Stimulated activated CD8-positive, alpha-beta memory T cell treated with anti-CD3 and anti-CD28 coated beads, Interleukin-12 subunit alpha, Interleukin-12 subunit beta, amount 100 ng/mL, for 24 hours (primary cell): Measurements from ENCODE around the gene SFRP5.

ENCODE experiments used
- DNase-seq: peaks from one replicate; pipeline ENCODE4 v3.0.0-alpha.2; 2020; ENCODE audit errors: extremely low read depth

The SFRP5 gene

DNA sequence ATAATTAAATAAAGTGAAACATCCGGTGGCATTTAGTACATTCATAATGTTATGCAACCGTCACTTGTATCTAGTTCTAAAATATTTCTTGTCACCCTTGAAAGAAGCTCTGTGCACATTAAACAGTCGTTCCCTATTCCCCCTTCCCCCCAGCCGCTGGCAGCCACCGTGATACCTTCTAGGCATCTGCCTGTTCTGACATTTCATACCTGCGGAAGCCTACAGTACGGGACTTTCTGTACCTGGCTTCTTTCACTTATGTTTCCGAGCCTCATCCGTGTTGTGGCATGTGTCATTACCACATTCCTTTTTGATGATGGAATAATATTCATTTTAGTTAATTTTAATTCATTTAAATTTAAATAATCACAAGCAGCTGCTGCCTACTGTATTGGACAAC is 13.9 kb upstream of the SFRP5 start:
- no peak for DNase-seq

DNA sequence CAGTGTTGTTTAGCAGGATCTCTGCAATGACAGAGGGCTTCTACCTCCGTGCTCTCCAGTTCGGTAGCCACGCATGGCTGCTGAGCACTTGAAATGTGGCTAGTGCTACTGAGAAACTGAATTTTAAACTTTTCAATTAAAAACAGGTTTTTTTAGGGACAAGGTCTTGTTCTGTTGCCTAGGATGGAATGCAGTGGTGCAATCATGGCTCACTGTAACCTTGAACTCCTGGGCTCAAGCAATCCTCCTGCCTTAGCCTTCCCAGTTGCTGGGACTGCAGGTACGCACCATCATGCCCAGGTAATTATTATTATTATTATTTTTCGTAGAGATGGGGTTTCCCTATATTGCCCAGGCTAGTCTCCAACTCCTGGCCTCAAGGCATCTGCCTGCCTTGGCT is 13.4 kb upstream of the SFRP5 start:
- DNase-seq: no peak

DNA sequence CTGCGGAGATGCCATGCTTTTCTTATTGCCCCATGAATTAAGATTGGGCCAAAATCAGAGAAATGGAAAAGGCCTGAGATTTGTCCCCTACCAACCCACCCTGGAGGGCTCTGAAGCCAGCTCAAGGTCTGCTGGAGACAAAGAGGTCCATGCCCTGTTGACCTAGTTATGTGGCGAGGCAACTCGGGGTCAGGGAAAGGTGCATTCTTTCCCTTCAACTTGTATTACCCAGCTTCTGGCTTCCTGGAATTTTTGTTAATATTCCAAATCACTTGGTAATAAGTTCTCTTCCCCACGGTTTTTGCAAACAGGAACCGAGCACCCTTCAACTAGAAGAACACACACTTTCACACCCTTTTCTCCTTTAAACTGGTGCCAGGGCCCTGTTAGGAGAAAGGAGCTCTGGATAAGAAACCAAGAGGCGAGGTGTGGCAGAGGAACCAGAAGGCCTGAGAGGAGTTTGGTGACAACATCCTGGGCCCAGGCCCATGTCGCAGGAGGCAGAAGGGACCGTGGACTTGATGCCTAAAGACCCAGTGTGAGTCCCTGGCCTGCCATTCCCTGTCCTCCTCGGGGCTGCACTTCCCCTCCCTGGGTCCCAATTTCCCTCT is 12.5 kb upstream of the SFRP5 start:
- DNase-seq: no peak

DNA sequence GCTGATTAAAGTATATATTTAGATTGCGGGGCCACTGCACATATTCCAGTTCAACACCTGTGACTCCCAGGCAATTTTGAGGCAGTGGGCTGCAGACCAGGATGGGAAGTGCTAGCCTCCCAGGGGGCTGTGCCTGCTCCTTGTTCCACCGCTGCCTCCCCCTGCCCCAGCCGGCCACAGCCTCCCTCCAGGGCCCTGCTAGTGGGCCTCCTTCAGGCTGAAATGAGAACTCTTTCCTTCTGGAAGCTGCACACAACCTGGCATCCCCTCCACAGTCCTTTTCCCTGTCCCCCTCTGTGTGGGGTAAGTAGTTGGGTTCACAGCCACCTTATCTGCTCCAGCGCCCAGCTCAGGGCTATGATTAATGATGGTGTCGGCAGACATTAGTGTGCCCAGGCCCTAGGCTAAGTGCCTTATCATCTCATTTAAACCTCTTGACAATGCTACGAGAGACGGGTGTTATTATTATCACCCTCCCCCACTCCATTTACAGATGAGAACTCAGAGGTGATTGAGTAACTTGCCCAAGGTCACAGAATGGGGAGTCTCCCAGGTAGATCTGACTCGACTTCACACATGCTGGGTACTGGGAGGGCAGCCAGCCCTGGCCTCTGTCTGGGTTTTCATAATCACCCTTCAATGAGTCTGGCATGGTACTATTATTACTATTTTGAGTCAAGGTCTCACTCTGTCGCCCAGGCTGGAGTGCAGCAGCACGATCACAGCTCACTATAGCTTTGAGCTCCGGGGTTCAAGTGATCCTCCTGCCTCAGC is 10.8 kb upstream of the SFRP5 start:
- no peak for DNase-seq

DNA sequence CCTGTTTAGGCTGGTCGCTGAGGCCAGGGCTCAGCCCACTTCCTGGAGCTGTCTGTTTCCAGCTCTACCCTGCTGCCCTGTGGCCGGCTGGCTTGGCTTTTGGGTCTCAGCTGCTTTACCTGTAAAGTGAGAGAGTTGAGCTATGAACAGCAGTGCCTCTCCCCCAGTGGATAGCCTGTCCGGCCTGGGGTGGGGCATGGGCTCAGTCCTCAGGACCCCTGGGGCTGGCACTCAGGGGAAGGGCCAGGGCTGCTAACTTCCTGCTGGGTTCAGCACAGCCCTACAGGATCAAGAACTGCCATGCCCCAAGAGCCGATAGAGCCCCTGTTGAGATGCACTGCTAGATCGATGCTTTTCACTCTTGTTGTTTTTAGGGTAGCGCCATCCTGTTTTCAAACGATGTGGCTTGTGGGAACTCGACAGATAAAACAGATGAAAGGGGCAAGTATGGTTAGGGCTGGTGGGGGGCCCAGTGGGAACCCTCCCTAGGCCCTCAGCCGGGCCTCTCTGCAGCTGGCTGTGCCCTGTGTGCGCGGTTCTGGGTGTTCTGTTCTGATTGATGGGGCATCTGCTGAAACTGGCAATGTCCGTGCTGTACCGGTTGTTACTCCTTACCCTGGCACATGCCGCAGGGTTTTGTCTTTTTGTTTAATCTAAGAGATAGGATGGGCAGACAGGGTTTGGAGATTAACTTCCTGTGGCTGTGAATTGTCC is 10.0 kb upstream of the SFRP5 start:
- DNase-seq: no peak

DNA sequence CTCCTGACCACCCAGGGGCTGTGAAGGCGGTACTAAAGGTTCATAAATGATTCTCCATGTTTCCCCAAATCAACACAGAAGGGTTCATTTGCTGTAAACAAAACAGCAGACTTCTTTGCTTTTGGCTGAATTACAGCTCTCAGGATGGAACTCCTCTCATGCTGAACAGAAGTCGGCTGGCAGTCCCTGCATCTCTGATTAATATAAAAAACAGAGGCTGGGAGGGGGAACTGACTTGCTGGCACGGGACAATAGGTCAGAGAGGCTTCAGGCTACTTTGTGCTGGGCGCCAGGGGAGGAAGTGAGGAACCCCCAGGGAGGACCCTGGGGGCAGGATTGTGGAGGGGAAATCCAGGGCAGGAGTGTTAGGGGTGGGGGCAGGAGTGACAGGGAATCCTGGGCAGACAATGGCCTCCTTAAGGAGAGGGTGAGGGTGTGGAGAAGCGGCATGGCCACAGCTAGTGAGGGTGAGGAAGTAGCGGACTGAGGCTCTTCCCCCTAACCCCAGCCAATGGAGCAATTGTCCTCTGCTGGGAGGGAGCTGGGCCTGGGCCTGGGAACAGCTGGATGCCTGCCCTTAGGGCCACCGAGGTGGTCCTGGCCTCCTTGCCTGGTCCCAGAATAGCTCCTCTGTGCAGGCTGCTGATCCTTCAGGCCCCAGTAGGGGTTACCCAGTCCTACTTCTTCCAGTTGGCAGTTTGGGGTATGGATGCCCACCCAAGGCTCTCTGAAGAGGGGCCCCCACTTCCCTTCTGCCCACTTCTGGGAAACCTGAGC is 9.2 kb upstream of the SFRP5 start:
- DNase-seq: no peak

DNA sequence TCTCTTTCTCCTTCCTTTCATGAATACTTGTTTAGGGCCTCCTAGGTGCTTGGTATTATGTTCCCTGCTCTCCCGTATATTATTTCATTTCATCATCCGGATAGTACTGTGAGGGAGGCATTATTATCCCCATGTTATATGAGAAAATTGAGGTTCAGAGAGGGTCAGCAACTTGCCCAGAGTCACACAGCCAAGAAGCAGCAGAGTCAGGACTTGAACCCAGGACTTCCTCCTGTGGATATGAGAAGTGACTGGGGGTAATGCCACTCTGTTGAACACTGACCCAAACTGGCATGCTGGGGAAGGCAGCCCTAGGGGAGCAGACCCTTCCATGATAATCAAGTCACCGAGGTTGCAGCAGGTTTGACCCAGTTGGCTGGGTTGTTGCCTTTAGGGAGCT is 8.2 kb upstream of the SFRP5 start:
- no peak for DNase-seq

DNA sequence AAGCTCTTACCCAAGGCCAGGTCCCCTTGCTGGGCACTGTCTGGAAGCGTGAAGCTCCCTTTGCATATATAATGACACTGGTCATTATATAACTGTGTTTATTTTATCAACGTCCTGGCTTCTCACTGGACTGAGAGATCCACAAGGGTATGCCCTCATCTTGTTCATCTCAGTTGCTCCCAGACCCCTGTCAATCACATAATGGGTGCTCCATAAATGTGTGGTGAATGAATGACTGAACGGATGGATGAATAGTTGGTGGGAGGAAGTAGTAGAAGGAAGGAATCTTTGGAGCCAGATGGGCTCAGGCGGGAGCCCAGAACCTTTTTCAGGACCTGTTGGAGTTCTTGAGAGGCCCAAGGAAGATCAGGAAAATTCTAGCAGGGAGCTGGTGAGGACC is 7.7 kb upstream of the SFRP5 start:
- DNase-seq: no peak

DNA sequence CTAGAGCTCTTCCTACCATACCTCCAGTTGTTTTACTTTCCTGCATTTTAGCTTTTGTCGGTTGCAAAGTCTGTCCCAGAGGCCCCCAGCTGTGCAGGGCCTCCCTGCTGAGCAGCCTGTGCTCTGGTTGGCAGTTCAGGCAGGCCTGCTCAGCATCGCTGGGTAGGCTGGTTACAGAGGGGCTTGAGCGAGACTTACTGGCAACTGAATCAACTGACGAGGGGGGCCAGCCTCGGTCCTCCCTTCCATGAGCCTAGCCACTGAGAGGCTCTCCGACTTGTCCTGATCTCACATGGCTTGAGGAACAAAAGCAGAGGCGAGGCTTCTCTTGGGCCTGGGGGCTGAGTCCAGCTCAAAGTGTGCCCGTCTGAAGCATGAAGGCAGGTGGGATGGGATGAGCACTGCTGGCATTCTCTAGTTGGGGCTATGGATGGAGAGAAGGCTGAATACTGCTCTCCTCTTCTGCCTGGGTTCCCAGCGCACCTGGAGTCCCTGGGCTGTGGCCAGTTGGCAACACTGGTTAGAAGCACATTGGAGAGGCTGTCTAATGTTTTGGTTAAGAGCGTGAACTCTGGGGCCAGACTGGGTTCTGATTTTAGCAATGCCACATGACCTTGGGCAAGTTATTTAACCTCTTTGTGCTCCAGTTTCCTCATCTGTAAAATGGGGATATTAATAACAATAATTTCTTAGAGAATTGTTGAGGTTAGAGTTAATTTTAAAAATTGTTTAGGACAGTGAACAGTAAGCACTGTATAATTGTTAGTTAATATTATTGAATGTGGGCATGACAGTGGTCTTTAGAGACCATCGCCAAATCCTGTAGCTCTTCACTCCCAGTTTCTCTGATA is 6.9 kb upstream of the SFRP5 start:
- DNase-seq: no peak

DNA sequence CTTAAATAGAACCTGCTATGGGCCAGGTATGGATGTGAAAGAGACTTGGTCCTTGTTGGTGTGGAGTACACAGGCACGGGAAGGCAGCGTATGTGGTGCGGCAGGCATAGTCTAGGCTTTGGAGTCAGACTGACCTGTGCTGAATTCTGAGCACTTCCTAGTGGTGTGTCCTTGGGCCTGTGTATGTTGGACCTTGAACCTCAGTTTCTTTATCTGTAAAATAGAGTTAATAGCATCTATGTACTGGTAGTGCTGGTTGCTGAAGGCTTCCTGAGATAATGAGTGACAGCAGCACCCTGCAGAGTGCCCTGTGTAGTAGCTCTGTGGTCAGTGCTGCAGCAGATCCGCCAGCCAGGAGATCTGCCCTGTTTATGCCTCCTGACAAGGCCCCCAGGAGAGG is 5.3 kb upstream of the SFRP5 start:
- no peak for DNase-seq

DNA sequence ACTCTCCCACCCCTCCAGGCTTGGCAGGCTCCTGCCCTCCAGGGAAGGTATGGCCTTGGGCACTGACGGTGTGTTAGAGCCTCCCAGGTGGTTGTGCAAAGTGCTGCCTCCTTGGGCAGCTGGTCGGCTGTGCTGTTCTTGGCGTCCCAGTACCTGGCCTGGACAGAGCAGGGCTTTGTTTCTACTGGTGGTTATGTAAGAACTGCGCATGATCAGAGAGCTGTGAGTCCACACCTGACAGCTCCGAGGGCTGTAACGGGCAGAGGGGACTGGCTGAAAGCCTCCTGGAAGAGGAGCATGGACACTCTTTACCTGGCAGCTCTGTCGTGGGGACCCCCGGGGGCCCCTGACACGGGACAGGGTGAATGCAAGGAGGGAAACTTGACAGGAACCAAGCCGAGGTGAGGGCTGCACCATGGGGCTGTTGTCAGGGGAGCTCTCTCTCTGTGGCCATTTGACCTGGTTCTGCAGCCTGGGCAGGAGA is 3.1 kb upstream of the SFRP5 start:
- DNase-seq: no peak

DNA sequence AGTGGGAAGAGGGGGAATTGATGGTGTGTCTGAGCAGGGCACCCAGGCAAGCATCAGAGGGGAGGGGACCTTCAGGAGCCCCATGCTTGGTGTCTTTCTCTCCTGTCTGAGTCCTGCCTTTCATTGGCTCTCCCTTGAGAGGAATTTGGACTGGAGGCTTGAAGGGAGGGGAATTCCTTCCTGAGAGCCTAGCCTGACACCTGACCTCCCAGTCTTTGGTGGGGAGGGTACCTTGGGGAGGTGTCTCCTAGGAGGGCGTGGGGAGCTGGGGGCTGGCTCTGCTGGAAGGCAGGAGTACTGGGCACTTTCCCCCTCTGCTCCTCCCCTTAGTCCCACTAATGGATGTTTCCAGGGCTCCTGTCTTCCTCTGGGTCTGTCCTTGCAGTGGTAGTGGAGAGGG is 1.3 kb upstream of the SFRP5 start:
- no peak for DNase-seq

DNA sequence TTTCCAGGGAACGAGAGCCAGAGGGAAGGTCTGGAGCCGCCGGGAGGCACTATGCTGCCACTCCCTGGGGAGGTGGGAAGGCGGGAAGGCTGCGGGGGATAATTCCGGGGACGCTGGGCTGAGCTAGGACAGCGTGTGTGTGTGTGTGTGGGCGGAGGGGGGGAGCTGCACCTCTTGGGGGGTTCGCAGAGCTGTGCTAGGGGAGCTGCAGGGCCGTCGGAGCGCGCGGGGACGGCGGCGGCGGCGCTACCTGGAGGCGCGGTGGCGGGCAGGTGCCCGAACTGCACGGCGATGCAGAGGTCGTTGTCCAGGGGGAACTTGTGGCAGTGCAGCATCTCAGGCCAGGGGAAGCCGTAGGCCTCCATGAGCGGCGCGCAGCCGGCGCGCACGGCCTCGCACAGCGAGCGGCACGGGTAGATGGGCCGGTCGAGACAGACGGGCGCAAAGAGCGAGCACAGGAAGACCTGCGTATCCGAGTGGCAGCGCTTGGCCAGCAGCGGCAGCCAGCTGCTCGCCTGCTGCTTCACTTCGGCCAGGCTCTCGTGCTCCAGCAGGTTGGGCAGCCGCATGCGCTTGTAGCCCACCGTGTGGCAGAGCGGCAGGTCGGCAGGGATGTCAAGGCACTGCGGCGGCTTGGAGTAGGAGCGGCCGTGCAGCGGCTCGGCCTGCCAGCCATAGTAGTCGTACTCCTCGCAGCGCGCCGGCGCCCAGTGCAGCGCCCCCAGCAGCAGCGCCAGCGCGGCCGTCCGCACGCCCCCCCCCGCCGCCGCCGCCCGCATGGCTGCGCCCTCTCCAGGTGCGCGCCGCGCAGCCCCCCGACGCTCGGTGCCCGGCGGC is 526 bp downstream of the SFRP5 start:
- DNase-seq: no peak

DNA sequence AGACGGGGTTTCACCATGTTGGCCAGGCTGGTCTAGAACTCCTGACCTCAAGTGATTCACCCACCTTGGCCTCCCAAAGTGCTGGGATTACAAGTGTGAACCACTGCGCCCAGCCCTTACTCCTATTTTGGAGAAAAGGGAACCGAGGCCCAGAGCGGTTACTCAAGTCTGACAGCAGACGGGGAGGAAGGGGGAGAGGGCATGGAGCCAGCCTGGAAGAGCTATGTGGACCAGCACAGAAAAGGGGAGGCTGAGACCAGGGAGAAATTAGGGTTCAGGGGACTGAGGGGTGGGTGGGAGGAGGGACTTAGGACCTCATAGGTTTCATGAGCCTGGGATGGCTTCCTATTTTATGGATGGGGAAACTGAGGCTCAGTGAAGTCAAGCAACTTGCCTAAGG is 1.5 kb downstream of the SFRP5 start:
- DNase-seq: no peak

DNA sequence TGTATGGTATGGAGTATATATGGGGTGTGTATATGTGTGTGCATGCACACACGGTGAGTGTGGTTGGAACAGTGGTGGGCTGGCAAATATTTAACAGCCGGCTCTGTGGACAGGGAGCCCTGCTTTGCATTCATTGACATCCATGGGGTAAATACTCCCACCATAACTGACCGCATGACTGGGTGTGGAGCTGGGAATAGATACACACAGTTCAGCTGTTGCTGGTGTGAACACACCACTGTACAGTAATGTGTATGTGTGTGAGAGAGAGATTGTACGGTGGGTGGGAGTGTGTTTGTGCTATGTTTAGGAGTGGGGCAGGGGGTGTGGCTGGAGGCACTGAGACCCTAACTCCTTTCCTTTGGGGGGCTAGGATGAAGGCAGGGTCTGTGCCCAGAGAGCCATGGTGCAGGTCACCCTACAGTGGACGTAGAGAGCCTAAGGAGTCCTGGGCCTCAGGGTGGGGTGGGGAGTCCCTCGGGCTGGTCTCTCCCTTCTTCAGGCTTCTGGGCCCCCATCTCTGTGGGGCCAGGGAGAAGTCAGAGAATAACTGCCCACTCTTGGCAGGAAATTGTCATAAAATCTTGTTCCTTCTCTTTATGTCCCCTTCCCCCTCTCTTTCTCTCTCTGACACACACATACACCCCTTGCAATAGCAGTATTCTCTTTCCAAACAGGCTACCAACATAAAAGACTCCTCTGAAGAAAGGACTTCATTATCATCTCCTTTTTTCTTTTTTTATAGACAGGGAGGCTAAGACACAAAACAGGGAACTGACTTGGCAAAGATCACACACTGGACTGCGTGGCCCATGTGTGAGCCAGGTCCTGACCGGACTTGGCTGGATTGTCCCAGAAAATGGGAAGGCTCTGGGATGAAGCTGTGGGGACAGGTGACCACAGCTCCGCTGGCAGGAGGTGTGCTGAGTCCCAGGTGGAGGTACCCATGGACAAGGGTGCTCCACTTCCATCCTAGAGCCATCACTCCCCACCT is 3.2 kb downstream of the SFRP5 start:
- no peak for DNase-seq

DNA sequence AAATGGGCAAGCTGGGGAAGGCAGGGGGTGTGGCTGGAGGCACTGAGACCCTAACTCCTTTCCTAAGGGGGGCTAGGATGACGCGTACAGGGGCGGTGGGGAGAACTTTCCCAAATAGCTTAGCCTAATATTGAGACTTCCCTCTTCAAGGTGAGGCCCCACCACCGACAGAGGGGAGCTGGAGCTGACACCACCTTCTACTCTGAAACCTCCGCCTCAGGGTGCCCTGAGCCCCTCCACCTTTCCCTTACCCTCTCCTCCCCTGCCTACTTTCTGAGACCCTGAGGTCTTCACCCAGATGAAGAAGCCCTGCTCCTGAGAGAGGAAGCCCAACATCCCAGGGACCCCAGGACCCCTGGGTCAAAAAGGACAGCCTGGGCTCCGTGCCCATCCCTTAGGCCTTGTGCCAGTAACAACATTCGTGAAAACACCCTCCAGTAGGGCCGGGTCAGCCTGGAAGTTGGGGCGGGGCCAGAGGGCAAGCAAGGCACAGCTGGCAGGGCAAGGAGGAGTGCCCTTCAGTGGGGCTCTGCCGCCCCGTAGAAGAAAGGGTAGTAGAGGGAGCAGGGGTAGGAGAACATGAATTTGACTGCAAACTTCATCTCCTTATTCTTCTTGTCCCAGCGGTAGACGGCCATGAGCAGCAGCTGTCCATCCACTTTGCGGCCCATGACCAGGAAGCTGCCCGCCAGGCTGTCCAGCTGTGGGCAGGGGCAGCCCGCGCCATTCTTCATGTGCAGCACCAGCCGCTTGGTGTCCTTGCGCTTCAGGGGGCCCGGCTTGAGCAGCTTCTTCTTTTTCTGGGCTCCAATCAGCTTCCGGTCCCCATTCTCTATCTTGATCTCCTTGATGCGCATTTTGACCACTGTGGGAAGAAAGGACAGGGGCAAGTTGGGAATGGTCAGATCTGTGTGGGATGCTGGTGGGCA is 4.5 kb downstream of the SFRP5 start:
- DNase-seq: no peak

DNA sequence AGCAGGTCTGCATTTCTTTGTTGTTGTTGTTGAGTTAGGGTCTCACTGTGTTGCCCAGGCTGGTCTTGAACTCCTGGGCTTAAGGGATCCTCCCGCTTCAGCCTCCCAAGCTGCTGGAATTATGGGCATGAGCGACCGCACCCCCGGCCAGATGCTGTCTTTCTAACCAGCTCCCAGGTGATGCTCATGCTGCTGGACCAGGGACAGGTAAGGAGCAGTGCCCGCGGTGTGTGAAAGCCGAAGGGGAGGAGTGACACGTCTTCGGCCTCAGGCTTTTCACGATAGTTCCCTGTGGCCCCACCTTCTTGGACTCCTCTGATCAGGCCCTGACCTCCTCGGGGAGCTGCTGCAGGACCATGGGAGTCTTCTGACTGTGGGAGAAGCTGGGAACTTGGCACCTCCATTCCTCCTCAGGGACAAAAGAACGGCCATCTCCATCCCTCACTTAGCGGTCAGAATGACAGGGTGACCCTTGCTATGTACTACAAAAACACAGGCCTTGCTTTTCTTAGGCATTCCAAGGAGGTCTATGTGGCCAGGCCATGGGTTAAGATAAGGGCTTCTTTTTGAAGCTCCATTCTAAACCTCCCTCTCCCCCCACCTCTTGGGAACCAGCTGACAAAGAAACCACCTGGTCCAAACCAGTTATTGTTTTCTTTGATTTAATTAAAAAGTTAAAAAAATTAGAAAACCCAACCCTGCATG is 5.5 kb downstream of the SFRP5 start:
- DNase-seq: no peak
